Lower leg skin (tissue), 3 donors: ENCODE data around the gene C14orf93.

Experiments used
- CTCF ChIP-seq, 3 donors: fragments of 450-650 bp; IDR thresholded peaks; one replicate each; pipeline ENCODE4 v1.5.1; 2016; ENCODE audit warnings: antibody characterized with exemption in 3 of 3, mild to moderate bottlenecking in 3 of 3, moderate library complexity in 2 of 3
- POLR2A ChIP-seq, 2 donors: fragments of 450-650 bp; IDR thresholded peaks; one replicate each; pipeline ENCODE4 v1.6.1; 2016 to 2017; ENCODE audit warnings: antibody characterized with exemption in 2 of 2, mild to moderate bottlenecking in 1 of 2, moderate library complexity in 1 of 2

GRCh38 chr14:22986508-22987054 is 23.4 kb downstream of the C14orf93 start:
- TF ChIP-seq POLR2A (IDR thresholded peaks at IDR 0.05) (no peak), CTCF (IDR thresholded peaks at IDR 0.05) (peak in 1 of 3 donors; percentile 91)
